Activated CD4-positive, alpha-beta T cell treated with anti-CD3 and anti-CD28 coated beads for 4 hours (primary cell): ENCODE measurements around the gene PPP6R2.

Source experiments
- DNase-seq, 2 donors: peaks; one replicate each; pipeline ENCODE4 v3.0.0-alpha.2; 2020

PPP6R2 gene

DNA sequence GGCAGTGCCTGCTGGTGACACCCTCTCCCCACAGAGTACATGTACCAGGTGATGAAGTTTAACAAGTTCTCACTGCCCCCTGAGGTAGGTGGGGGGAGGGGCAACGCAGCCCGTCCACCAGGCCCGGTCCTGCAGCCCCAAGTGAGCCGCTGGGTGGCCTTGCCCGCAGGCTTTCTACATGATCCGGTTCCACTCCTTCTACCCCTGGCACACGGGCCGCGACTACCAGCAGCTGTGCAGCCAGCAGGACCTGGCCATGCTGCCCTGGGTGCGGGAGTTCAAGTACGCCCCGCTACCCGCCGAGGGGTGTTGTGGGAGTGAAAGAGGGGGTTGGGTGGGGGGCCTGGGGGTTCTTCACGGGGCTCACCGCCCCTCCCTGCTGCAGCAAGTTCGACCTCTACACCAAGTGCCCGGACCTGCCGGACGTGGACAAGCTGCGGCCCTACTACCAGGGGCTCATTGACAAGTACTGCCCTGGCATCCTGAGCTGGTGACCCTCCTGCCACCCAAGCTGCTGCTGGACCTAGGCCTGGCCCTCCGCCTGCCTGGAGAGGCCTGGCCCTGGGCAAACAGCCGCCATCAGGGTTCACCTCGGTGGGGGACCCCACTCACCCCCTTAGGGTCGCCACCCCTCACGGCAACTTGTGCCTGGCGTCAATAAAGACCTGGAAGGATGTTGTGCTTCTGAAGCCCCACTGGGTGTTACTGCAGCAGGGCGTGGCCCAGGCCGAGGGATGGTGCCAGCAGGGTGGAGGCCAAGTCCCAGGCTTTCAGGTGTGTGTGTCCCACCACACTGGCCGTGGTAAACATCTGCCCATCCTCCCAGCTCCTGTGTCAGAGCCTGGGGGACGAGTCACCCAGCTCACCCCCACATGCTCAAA is 146.5 kb downstream of the PPP6R2 start:
- DNase-seq: no peak

DNA sequence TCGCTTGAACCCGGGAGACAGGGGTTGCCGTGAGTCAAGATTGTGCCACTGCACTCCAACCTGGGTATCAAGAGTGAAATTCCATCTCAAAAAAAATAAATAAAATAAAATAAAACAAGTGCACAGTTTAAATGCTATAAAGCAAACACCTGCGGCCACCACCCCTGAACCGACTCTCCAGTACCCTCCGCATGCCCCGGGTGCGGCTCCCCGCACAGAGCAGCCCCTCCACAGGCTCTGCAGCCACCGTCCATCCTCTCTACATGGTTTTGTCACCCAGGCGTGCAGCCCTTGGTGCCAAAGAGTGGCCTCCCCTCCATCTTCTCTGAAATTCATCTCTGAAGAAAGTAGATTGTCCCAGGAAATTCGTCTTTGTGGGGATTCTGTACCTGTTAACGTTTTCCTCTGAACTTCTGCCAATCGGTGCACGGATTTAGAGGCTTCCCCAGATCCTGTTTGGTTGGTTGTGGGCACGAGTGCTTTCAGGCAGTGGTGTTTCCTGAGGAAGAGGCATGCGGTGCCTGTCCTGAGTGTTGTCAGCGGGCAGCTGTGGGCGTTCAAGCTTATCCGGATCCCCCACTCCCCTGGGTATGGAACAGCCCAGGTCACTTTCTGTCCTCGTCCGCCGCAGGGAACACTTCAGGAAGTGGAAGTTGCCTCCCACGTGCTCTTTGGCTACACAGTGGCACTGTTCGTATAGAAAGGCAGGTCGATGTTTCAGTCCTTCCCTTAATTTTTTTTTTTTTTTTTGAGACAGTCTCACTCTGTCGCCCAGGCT is 147.6 kb downstream of the PPP6R2 start:
- no peak for DNase-seq
